ENCODE results near the gene ACSL5.

DNA sequence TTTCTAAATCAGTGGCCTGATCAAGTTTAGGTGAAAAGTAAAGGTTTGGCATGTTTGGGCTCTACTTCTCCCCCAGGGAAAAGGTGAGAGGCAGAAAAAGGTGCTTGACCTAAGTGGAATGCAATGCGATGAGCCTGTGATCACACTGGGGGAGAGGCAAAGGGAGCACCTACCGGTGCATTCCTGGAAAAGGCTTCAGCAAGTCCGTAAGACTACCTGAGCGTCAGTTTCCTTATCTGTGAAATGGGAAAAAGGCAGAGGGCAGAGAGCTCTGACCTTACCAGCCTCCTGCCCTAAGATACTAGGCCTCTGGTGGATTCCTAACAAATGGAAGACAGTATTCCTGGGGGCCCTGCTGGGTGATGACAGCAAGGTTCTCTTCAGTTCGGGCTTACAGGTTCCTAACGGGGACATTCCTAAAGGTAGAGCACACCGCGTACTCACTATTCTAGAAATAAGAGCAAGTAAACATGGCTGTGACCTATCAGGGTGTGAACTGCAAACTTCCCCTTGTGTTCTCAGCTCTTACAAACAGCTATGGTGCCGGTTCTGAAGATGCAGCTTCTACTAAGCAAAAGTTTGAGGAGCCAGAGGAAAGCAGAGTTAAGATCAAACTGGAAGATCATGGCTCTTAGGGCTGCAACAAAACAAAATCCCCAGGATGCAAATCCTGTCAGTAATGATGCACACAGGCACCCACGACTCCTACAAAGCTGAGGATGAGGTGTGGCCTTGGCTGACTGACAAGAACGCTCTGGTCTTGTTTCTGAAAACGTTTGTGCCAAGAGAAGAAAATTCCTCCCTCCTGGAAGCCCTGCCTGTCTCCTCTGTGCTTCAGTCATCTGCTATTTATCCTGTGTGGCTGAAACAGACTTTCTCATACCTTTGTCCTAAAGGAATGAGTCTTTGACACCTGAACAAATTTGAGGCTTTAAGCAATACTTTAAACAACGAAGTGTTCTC is 13.3 kb upstream of the ACSL5 start:
- TF ChIP-seq, protein P1, sequence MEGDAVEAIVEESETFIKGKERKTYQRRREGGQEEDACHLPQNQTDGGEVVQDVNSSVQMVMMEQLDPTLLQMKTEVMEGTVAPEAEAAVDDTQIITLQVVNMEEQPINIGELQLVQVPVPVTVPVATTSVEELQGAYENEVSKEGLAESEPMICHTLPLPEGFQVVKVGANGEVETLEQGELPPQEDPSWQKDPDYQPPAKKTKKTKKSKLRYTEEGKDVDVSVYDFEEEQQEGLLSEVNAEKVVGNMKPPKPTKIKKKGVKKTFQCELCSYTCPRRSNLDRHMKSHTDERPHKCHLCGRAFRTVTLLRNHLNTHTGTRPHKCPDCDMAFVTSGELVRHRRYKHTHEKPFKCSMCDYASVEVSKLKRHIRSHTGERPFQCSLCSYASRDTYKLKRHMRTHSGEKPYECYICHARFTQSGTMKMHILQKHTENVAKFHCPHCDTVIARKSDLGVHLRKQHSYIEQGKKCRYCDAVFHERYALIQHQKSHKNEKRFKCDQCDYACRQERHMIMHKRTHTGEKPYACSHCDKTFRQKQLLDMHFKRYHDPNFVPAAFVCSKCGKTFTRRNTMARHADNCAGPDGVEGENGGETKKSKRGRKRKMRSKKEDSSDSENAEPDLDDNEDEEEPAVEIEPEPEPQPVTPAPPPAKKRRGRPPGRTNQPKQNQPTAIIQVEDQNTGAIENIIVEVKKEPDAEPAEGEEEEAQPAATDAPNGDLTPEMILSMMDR (conservative IDR thresholded peaks at IDR 0.05; ENCODE audit: low read depth, low read length): no peak
- TF ChIP-seq EZH2 (IDR thresholded peaks at IDR 0.05; ENCODE audit: low read length, unreplicated experiment): no peak

Data from PC-3 (cell line).